GM10847 (cell line): ENCODE data around the gene SYNJ2BP.

Experiments used
- POLR2A ChIP-seq: IDR thresholded peaks from 2 replicates; pipeline ENCODE4 v1.6.1; 2011; ENCODE audit not compliant: insufficient read length; ENCODE audit errors: extremely low read depth

Gene SYNJ2BP

GRCh38 chr14:70416725-70417349 lies at the start of gene SYNJ2BP:
Gene SYNJ2BP (minus strand): TSS chr14:70417090. CDS start chr14:70416963, 127 bp downstream.
- no peak for TF ChIP-seq POLR2A

- no peak for TF ChIP-seq POLR2A
These were observed 37.8 kb upstream of the SYNJ2BP start for GRCh38 chr14:70454731-70455130.

- TF ChIP-seq POLR2A: no peak
These were observed 35.0 kb upstream of the SYNJ2BP start, which contains the start of gene ADAM21 for GRCh38 chr14:70451874-70452273. Gene ADAM21 (plus strand): TSS chr14:70452174. CDS start chr14:70457500, 5,326 bp downstream.

- TF ChIP-seq POLR2A: no peak
These were observed 31.9 kb upstream of the SYNJ2BP start for GRCh38 chr14:70448633-70449340.

GRCh38 chr14:70442750-70443149 lies 25.9 kb upstream of the SYNJ2BP start:
- TF ChIP-seq POLR2A: no peak

GRCh38 chr14:70441641-70442040 lies 24.8 kb upstream of the SYNJ2BP start:
- TF ChIP-seq POLR2A: no peak

- no peak for TF ChIP-seq POLR2A
These were observed 20.0 kb upstream of the SYNJ2BP start for GRCh38 chr14:70436867-70437266.

- TF ChIP-seq POLR2A: no peak
These were observed 8.5 kb upstream of the SYNJ2BP start for GRCh38 chr14:70425354-70425753.

GRCh38 chr14:70422538-70422937 lies 5.6 kb upstream of the SYNJ2BP start:
- no peak for TF ChIP-seq POLR2A

- no peak for TF ChIP-seq POLR2A
These were observed 559 bp downstream of the SYNJ2BP start for GRCh38 chr14:70416338-70416724.

GRCh38 chr14:70415788-70416187 lies 1.1 kb downstream of the SYNJ2BP start:
- TF ChIP-seq POLR2A: no peak

- TF ChIP-seq POLR2A: no peak
These were observed 9.3 kb downstream of the SYNJ2BP start for GRCh38 chr14:70407621-70408020.

GRCh38 chr14:70401643-70402042 lies 15.2 kb downstream of the SYNJ2BP start:
- TF ChIP-seq POLR2A: no peak

- no peak for TF ChIP-seq POLR2A
These were observed 18.0 kb downstream of the SYNJ2BP start for GRCh38 chr14:70398706-70399431.

- no peak for TF ChIP-seq POLR2A
These were observed 18.6 kb downstream of the SYNJ2BP start for GRCh38 chr14:70398280-70398679.

GRCh38 chr14:70397746-70398145 lies 19.1 kb downstream of the SYNJ2BP start:
- no peak for TF ChIP-seq POLR2A
